GM19395 (cell line): ENCODE results near the gene PURB.
"Not testable (repeated sequence)": the region's sequence is repeated elsewhere in the genome, so short reads cannot be mapped to it uniquely, and the experiment has no call there.

Experiments used
- ATAC-seq: cut with Tn5 transposase; IDR thresholded peaks from one replicate; pipeline ENCODE4 v1.9.1; 2021; ENCODE audit warnings: mild to moderate bottlenecking, moderate library complexity; ENCODE audit not compliant: unreplicated experiment

PURB gene

GRCh38 chr7:44885394-44886317 lies at the start of gene PURB:
Gene PURB (minus strand): TSS chr7:44885530. CDS start chr7:44885348, 182 bp downstream.
- peak; percentile 84 for ATAC-seq

- ATAC-seq: no peak
Observed at GRCh38 chr7:44935016-44935415, 49.7 kb upstream of the PURB start.

GRCh38 chr7:44934510-44934909 lies 49.2 kb upstream of the PURB start:
- not testable (repeated sequence) for ATAC-seq

DNA sequence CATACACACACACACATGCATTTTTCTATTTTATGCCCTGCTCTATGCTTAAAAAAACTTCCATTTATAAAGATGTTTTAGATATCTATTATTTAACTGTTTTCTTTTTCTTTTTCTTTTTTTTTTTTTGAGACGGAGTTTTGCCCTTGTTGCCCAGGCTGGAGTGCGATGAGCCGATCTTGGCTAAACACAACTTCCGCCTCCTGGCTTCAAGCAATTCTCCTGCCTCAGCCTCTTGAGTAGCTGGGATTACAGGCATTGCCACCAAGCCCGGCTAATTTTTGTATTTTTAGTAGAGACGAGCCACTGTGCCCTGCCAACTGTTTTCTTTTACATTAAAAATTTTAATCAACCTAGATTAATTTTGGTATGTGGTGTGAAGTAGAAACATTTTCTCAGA lies 45.6 kb upstream of the PURB start:
- no peak for ATAC-seq

- ATAC-seq: no peak
Observed at GRCh38 chr7:44922351-44922694, 37.0 kb upstream of the PURB start.

DNA sequence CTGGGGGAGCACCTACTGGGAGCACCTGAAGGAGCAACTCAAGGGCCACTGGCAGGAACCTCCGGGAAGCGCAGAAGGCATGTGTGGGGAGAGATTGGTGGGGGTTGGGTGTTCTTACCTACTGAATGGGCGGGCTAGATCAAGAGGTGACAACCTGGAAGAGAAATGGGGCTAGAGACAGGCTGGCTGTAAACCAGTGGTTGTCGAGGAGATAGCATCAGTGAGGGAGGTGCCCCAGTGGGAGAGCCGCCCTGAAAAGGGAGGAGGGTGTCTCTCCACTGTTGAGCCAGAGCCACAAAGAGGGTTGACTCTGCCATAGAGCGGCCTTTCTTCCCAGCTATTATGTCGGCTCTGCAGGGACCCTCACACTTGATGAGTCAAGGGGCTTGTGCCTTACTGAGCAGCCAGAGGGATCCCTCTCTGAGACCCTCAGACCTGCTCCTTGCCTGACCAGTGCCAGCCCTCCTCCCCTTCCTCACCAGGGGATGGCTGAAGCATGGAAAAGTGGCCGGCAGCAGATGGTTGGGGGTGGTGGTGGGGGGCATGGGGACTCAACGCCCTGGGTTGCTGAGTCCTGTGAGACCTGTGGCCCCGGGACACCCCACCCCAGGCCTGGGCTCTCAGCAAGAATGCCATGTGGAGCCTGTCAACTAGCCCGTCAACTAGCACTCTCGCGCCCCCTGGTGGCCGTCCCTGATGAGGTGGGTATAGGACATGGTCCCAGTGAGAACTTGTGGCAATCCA lies 36.4 kb upstream of the PURB start:
- ATAC-seq: peak; percentile 70

GRCh38 chr7:44920119-44920518 lies 34.8 kb upstream of the PURB start:
- ATAC-seq: no peak

DNA sequence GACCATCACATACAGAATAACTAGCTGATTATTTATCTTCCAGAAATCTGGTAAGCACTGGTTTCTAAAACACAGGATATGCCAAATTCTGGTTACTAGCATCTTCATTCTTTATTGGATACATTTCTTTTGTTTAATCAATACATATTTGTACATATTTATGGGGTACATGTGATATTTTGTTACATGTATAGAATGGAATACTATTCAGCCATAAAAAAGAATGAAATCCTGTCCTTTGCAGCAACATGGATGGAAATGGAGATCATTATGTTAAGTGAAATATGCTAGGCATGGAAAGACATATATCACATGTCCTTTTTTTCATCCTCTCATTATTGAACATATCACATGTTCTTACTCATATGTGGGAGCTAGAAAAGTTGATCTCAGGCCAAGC lies 32.7 kb upstream of the PURB start:
- no peak for ATAC-seq

- no peak for ATAC-seq
Observed at GRCh38 chr7:44917465-44917864, 32.1 kb upstream of the PURB start.

GRCh38 chr7:44914992-44915607 lies 29.8 kb upstream of the PURB start:
- ATAC-seq: no peak

DNA sequence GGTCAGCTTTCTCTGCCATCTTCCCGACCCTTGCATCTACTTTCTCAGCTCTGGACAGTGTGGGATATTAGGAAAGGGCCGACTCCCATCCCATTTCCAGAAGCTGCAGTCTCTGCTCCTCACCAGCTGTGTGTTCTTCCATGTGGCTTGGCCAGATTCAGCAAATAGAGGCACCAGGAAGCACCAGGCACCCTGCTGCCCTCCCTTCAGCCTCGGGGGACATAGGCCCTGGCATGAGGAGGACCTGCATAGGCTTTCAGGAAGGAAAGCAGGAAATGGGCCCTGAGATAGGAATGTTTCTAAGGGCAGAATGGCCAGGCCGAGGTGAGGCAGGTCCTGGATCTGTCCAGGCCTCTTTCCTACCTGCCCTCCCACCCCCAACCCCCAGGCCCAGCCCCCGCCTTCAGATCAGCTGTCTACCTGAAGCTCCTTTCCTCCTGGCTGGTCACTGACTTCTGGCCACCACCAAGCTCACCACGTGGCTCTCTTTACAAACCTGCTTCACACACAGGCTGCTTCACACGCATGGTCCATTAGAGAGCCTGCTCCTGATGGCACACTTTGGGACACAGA lies 27.5 kb upstream of the PURB start:
- no peak for ATAC-seq

GRCh38 chr7:44911911-44912310 lies 26.6 kb upstream of the PURB start:
- no peak for ATAC-seq

GRCh38 chr7:44909596-44910389 lies 24.5 kb upstream of the PURB start:
- ATAC-seq: no peak

DNA sequence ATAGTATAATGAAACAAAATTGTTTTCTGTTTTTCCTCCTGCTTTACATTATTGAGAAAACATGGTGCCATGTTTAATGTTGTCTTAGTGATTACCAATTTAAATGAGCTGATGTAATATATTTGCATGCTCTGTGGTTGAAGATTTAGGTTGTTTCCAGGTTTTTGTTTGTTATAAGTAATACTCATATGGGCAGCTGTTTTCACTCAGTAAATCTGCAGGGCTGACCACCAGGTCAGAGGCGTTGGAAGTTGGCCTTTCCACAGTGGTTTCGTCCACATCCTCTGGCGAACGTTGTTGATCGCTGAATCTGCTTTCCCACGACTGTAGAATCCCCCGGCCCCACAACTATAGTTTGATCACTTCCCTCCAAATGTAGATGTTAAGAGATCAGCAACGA lies 21.6 kb upstream of the PURB start:
- no peak for ATAC-seq

- no peak for ATAC-seq
Observed at GRCh38 chr7:44905002-44905635, 19.8 kb upstream of the PURB start.

DNA sequence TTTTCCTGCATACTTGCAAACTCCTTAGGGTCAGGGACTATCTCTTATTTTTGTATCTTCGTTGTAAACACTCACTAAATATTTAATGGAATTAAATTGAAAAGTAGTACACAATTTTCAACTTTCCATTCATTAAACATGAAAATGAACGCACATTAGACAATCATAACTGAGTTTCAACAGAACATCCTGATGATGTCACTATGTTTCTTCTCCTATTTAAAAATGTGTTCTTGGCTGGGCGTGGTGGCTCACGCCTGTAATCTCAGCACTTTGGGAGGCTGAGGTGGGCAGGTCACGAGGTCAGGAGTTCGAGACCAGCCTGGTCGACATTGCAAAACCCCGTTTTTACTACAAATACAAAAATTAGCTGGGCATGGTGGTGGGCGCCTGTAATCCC lies 14.1 kb upstream of the PURB start:
- ATAC-seq: no peak

DNA sequence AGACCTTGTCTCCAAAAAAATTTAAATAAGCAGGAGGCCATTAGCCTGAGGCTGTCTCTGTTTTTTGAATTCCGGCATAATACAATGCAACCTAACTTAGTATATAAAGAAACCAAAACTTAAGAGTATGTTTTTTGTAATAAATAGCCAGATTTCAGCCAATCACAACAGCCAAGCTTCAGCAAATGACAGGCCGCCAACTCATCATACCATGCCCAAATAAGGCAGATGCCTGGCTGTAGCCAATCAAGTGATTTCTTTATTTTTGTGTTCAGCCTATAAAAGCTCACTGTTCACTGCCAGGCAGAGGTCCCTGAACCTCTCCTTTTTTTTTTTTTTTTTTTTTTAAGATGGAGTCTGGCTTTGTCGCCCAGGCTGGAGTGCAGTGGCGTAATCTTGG lies 12.7 kb upstream of the PURB start:
- no peak for ATAC-seq

DNA sequence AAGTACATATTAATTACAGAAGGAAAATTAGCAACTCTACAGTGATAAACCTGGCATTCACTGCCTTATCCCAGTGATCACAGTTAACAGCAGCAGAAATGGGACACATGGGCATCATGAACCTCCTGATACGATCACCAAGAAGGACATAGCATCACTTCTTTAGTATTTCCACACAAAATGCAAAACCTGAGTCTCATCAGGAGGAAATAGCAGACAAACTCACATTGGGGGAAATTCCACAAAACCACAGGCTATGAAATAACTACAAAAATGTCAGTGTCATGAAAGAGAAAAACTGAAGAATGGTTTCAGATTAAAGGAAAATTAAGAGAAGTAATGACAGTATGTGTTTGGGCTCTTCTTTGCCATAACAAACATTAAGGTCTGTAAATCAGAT lies 12.0 kb upstream of the PURB start:
- ATAC-seq: no peak

GRCh38 chr7:44894888-44895580 lies 9.7 kb upstream of the PURB start:
- ATAC-seq: no peak
